ENCODE data around the gene TMEM44.

Gene TMEM44

DNA sequence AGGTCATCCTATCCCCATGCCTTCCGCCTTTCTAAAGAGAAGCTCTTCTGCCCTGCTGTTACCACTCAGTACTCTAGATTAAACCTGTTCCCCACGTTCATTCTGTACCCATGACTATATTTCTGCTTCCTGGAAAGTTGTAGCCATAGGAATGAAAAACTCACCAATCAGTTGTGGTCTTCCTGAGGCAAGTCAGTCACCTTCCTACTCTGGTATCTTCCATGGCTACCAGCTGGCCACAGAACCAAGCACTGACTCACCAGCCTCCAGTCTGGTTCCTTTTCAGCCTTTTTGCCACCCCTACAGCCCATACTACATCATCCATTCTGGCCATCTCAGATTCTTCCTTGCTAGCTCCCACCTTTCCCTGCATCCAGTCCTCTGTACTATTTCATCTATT is 46.4 kb downstream of the TMEM44 start:
- TF ChIP-seq, protein P1, sequence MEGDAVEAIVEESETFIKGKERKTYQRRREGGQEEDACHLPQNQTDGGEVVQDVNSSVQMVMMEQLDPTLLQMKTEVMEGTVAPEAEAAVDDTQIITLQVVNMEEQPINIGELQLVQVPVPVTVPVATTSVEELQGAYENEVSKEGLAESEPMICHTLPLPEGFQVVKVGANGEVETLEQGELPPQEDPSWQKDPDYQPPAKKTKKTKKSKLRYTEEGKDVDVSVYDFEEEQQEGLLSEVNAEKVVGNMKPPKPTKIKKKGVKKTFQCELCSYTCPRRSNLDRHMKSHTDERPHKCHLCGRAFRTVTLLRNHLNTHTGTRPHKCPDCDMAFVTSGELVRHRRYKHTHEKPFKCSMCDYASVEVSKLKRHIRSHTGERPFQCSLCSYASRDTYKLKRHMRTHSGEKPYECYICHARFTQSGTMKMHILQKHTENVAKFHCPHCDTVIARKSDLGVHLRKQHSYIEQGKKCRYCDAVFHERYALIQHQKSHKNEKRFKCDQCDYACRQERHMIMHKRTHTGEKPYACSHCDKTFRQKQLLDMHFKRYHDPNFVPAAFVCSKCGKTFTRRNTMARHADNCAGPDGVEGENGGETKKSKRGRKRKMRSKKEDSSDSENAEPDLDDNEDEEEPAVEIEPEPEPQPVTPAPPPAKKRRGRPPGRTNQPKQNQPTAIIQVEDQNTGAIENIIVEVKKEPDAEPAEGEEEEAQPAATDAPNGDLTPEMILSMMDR (IDR thresholded peaks at IDR 0.05; ENCODE audit: control insufficient read depth, insufficient read depth, low read depth, low read length, missing control alignments) = no peak
- no peak overlapping the region for H3K4me3 ChIP-seq (ENCODE audit: control insufficient read depth, low read depth, low read length)
- DNase-seq (ENCODE audit: low read depth) = peak; percentile 24

DNA sequence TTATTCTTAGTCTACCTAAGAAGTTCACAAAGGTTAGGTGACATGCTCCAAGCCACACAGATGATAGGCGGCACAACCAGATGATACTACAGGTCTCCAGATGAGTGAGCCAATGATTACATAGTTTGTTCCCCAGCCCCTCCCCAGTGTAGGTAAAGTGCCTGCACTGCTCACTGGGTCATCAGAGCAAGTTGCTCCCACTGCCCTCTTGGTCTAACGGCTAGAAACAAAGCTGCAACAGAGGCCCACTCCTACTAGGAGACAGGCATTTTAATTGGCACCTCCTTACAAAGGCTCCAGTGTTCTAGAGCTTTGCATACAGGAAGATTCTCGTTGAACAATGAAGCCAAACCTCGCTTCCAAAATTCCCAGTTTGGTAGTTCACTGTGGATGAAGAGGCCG is 47.3 kb downstream of the TMEM44 start:
- no peak for DNase-seq (ENCODE audit: low read depth)
- no peak overlapping the region for H3K4me3 ChIP-seq (ENCODE audit: control insufficient read depth, low read depth, low read length)
- TF ChIP-seq, protein P1 (IDR thresholded peaks at IDR 0.05; ENCODE audit: control insufficient read depth, insufficient read depth, low read depth, low read length, missing control alignments) = no peak

DNA sequence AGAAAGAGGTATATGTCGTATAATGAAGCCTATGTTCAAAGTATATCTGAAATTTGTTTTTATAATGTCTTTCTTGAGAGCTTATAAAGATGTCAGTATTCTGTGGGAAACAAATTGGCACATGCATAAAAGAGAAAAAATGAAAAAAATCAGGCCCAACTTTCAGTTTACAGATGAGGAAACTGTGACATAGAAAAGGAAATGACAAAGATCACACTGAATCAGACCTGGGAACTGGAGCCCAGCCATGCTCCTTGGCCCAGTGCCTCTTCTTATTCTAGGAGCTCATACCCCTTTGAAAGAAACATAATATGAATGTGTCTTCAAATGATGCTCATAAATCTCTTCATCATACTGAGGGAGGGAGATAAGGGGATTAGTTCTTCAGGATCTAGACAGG is 48.4 kb downstream of the TMEM44 start:
- no peak overlapping the region for H3K4me3 ChIP-seq (ENCODE audit: control insufficient read depth, low read depth, low read length)
- TF ChIP-seq, protein P1 (IDR thresholded peaks at IDR 0.05; ENCODE audit: control insufficient read depth, insufficient read depth, low read depth, low read length, missing control alignments) = no peak
- DNase-seq (ENCODE audit: low read depth) = no peak

DNA sequence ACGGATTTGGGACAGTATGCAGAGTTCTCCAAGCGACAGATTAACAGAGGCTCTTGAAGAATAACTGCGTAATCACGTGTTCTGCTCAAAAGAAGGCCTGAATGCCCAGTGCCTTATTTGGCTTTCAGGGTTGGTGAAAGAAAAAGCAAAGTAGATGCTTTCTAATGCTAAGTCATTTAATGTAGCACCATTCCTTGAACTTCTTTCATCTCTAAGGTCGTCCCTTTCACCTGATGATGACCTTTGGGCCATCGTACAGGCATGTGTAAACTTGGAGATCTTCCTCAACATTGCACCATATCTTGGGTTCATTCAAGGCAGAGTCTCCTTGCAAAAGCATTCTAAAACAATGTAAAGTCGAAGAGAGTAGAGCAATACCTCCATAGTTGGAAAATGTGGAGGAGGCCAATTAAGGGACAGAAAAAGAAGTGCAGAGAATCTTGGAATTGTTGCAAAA is 48.9 kb downstream of the TMEM44 start:
- peak overlapping the region; percentile 53 for H3K4me3 ChIP-seq (ENCODE audit: control insufficient read depth, low read depth, low read length)
- DNase-seq (ENCODE audit: low read depth) = no peak
- TF ChIP-seq, protein P1 (IDR thresholded peaks at IDR 0.05; ENCODE audit: control insufficient read depth, insufficient read depth, low read depth, low read length, missing control alignments) = no peak

DNA sequence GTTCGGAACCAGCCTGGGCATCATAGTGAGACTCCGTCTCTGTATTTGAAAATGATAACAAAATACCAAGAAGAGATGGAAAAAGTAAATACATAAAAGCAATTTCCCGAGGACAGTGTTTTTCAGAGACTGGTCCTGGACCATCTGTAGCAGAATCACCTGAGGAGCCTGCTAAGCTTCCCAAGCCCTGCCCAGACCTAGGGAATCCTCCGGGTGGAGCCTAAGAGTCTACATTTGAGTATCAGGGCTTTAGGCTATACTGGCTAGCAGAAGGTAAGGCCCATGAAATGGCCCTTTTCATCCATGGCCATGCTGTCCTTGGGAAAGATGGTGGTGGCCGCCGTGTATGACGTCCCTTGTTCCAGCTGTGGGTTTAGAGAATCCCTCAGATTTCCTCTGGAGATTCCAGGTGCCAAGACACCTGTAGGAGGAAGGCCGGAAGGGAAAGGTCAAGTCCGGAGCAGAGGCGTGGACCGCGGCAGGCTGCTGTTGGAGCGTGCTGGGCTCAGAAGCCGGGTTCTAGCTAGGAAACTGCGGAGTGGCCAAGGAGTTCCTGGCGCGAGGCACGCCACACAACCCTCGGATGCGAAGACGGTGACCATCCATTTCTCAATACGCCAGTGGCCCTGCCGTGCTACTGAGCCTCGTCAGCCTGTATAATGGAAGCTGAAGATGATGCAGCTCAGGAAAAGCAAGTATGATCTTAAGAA is 50.9 kb downstream of the TMEM44 start:
- no peak overlapping the region for H3K4me3 ChIP-seq (ENCODE audit: control insufficient read depth, low read depth, low read length)
- no peak for DNase-seq (ENCODE audit: low read depth)
- TF ChIP-seq, protein P1 (IDR thresholded peaks at IDR 0.05; ENCODE audit: control insufficient read depth, insufficient read depth, low read depth, low read length, missing control alignments) = no peak

DNA sequence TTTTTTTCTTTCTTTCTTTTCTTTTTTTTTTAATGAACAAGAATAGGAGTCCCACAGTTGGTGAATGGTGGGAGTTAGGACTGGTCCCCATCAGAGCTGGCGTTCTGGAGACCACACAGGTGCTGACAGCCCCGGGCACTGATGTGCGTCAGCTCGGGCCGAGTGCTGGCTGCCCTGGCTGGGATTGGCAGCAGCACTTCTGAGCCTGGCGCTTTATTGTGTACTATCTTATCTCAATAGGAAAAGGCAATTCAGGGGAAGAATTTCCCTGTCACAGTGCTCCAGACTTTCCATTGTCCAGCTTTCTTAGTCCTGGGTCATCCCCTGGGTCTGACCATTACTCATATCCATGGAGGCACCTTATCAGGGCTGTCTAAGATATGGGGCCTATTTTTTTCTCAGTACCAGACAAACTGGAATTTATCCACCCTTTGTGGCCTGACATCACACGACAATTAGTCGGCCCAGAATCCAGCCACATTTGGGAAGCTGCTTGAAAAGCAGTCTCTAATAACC is 54.1 kb downstream of the TMEM44 start:
- no peak for DNase-seq (ENCODE audit: low read depth)
- H3K4me3 ChIP-seq (ENCODE audit: control insufficient read depth, low read depth, low read length) = no peak overlapping the region
- TF ChIP-seq, protein P1 (IDR thresholded peaks at IDR 0.05; ENCODE audit: control insufficient read depth, insufficient read depth, low read depth, low read length, missing control alignments) = no peak
